Lung (tissue), 12 donors: ENCODE results near the gene ANKS1B. TPM values are rescaled to one million over a fixed set of nuclear protein-coding genes. Genes with fewer than 3 reads are reported as not detected.

Source experiments
- ATAC-seq: fragments of 200-7000 bp; cut with Tn5 transposase; one replicate; pipeline ENCODE4 v1.9.1; 2020; ENCODE audit warnings: moderate number of reproducible peaks; ENCODE audit not compliant: insufficient read depth, low FRiP score
- DNase-seq, 3 donors: peaks; one replicate each; pipeline ENCODE4 v3.0.0-alpha.2; 2013 to 2017
- H3K27ac ChIP-seq, 2 donors: one replicate each; pipeline ENCODE4 v1.5.1; 2013; ENCODE audit warnings: mild to moderate bottlenecking in 2 of 2, moderate library complexity in 2 of 2, control low read depth in 1 of 2, inconsistent platforms in 1 of 2, low read depth in 1 of 2, low read length in 1 of 2
- H3K27me3 ChIP-seq, 3 donors: one replicate each; pipeline ENCODE4 v1.5.1; 2013; ENCODE audit warnings: low read length in 2 of 3; ENCODE audit not compliant: control insufficient read depth in 3 of 3, insufficient read depth in 3 of 3
- H3K36me3 ChIP-seq, 4 donors: one replicate each; pipeline ENCODE4 v1.5.1; 2013; ENCODE audit warnings: low read length in 4 of 4, mild to moderate bottlenecking in 1 of 4, moderate library complexity in 1 of 4; ENCODE audit not compliant: control insufficient read depth in 4 of 4, insufficient read depth in 4 of 4
- H3K4me1 ChIP-seq, 5 donors: one replicate each; pipeline ENCODE4 v1.5.1; 2013; ENCODE audit warnings: low read length in 5 of 5, mild to moderate bottlenecking in 2 of 5, moderate library complexity in 1 of 5; ENCODE audit not compliant: control insufficient read depth in 5 of 5, insufficient read depth in 5 of 5
- H3K4me3 ChIP-seq: one replicate; pipeline ENCODE4 v1.5.1; 2013; ENCODE audit warnings: mild to moderate bottlenecking, control low read depth, moderate library complexity
- H3K9ac ChIP-seq, 2 donors: one replicate each; pipeline ENCODE4 v1.5.1; 2013; ENCODE audit warnings: low read length in 2 of 2, control low read depth in 1 of 2; ENCODE audit not compliant: insufficient read depth in 1 of 2
- H3K9me3 ChIP-seq, 4 donors: one replicate each; pipeline ENCODE4 v1.5.1; 2013; ENCODE audit warnings: low read length in 3 of 4, mild to moderate bottlenecking in 1 of 4, moderate library complexity in 1 of 4; ENCODE audit not compliant: control insufficient read depth in 4 of 4, insufficient read depth in 3 of 4
- WGBS, 2 donors: extraction: QIAGEN DNeasy Blood & Tissue Kit; methylation state at CpG; one replicate each; pipeline ENCODE4 v1.1.7; 2013; 5-methylcytosine and 5-hydroxymethylcytosine counted together
- polyA plus RNA-seq, 2 donors: library from polyadenylated mRNA; stranded (reverse); fragments of 200-250 nt; gene quantifications; one replicate each; pipeline ENCODE4 v1.2.1, GENCODE V29; 2013
- total RNA-seq, 2 donors: library from RNA; depleted of rRNA in 1 of 2; stranded (reverse); fragments of >200 nt in 1 of 2; gene quantifications; one replicate each; pipeline ENCODE4 v1.2.1, GENCODE V29; 2014 to 2021
- TF ChIP-seq, protein P1 (sequence below): IDR thresholded peaks from 2 replicates; pipeline ENCODE4 v1.5.1; 2012; ENCODE audit warnings: mild to moderate bottlenecking; ENCODE audit errors: control extremely low read depth, extremely low read depth
- donor health status: control.
- donor health status: control.
- donor health status: Bipolar disorder and iron deficiency.
- donor health status: healthy.
- donor health status: DM: yes; HTN: yes; CAD: no.

Gene ANKS1B
- total and polyA plus RNA-seq, 4 donors, result 0.32 to 10.3 (median 3.7) TPM

DNA sequence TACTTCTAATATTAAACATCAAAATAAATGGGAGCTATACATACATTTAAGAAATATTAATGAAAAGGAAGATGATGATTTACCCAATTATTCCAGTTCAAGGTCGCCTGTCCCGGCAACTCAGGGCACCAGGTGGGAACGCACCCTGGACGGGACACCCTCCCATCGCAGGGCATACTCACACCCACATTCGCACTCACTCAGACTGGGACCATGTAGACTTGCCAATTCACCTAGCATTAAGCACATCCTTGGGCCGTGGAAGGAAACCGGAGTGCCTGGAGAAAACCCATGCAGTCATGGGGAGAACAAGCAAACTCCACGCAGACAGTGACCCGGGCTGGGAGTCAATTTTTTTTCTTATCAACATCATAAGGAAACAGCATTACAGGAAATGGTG is 864.8 kb downstream of the ANKS1B start:
- no peak overlapping the region for H3K9ac ChIP-seq
- TF ChIP-seq, protein P1, sequence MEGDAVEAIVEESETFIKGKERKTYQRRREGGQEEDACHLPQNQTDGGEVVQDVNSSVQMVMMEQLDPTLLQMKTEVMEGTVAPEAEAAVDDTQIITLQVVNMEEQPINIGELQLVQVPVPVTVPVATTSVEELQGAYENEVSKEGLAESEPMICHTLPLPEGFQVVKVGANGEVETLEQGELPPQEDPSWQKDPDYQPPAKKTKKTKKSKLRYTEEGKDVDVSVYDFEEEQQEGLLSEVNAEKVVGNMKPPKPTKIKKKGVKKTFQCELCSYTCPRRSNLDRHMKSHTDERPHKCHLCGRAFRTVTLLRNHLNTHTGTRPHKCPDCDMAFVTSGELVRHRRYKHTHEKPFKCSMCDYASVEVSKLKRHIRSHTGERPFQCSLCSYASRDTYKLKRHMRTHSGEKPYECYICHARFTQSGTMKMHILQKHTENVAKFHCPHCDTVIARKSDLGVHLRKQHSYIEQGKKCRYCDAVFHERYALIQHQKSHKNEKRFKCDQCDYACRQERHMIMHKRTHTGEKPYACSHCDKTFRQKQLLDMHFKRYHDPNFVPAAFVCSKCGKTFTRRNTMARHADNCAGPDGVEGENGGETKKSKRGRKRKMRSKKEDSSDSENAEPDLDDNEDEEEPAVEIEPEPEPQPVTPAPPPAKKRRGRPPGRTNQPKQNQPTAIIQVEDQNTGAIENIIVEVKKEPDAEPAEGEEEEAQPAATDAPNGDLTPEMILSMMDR, result no peak
- no peak overlapping the region for H3K27ac ChIP-seq
- WGBS, 2 donors, result 76 to 78% methylated on average over 10 of the region's 10 CpGs
- no peaks in the 10 kb centered on the region for H3K36me3 ChIP-seq
- H3K9me3 ChIP-seq, result no peaks in the 10 kb centered on the region
- DNase-seq (no peak), ATAC-seq (no peak)
- H3K4me1 ChIP-seq, result no peaks in the 10 kb centered on the region
- H3K4me3 ChIP-seq, result no peak overlapping the region
- H3K27me3 ChIP-seq, result no peaks in the 10 kb centered on the region

DNA sequence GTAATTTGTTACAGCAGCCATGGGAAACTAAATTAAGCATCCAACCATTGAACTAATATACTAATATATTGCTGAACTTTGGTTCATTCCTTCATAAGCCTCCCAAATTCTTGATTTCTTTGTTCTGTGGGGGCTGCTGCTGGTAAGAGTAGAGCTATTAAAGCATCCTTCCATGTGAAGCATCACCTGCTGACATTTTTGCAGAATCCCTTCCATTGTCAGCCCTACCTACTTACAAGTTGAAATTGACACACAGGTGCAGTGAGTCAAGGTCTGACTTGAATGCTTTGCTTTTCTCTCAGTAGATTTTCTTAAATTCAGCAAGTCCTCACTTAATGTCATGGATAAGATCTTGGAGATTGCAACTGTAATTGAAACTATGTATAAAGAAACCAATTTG is 865.3 kb downstream of the ANKS1B start:
- no peaks in the 10 kb centered on the region for H3K27me3 ChIP-seq
- TF ChIP-seq, protein P1, result no peak
- no peak overlapping the region for H3K4me3 ChIP-seq
- no peaks in the 10 kb centered on the region for H3K9me3 ChIP-seq
- no peaks in the 10 kb centered on the region for H3K4me1 ChIP-seq
- no peak overlapping the region for H3K9ac ChIP-seq
- no peak overlapping the region for H3K27ac ChIP-seq
- no peak for ATAC-seq
- no peak for DNase-seq
- H3K36me3 ChIP-seq, result no peaks in the 10 kb centered on the region

GRCh38 chr12:99111600-99111999 is 873.1 kb downstream of the ANKS1B start:
- Histone ChIP-seq H3K27ac (no peak overlapping the region), H3K4me3 (no peak overlapping the region), H3K9me3 (no peaks in the 10 kb centered on the region), H3K4me1 (no peaks in the 10 kb centered on the region), H3K9ac (no peak overlapping the region), H3K27me3 (no peaks in the 10 kb centered on the region), H3K36me3 (no peaks in the 10 kb centered on the region)
- no peak for ATAC-seq
- DNase-seq, result peak; percentile 29 to 43 (median 34)
- WGBS, 2 donors, result 58 to 69% methylated on average over 5 of the region's 5 CpGs
- TF ChIP-seq, protein P1, result no peak

GRCh38 chr12:99110868-99111267 is 873.9 kb downstream of the ANKS1B start:
- H3K4me1 ChIP-seq, result no peaks in the 10 kb centered on the region
- WGBS, 2 donors, result 59 to 62% methylated on average over 3 of the region's 3 CpGs
- H3K9me3 ChIP-seq, result no peaks in the 10 kb centered on the region
- ATAC-seq (no peak), DNase-seq (no peak)
- TF ChIP-seq, protein P1, result no peak
- no peak overlapping the region for H3K4me3 ChIP-seq
- H3K9ac ChIP-seq, result no peak overlapping the region
- H3K27ac ChIP-seq, result no peak overlapping the region
- H3K36me3 ChIP-seq, result no peaks in the 10 kb centered on the region
- no peaks in the 10 kb centered on the region for H3K27me3 ChIP-seq
